HG03196 (cell line): ENCODE data around the gene BATF2.
"Not testable (repeated sequence)": the region's sequence is repeated elsewhere in the genome, so short reads cannot be mapped to it uniquely, and the experiment has no call there.

Experiments
- ATAC-seq: cut with Tn5 transposase; IDR thresholded peaks from one replicate; pipeline ENCODE4 v1.9.1; 2021; ENCODE audit not compliant: unreplicated experiment

Gene BATF2

GRCh38 chr11:64996710-64997380, at the start of gene BATF2:
TSS of gene BATF2 (minus strand) at chr11:64996971. CDS start at chr11:64996914, 57 bp downstream.
- ATAC-seq: peak; percentile 74

- ATAC-seq: no peak
Observed at GRCh38 chr11:65045728-65046127, 49.0 kb upstream of the BATF2 start.

GRCh38 chr11:65045061-65045460, 48.3 kb upstream of the BATF2 start:
- ATAC-seq: no peak

- no peak for ATAC-seq
Observed at GRCh38 chr11:65043881-65044501, 47.2 kb upstream of the BATF2 start.

GRCh38 chr11:65042891-65043290, 46.1 kb upstream of the BATF2 start:
- no peak for ATAC-seq

- peak; percentile 79 for ATAC-seq
Observed at GRCh38 chr11:65040847-65041622, 44.3 kb upstream of the BATF2 start, which contains the start of gene SAC3D1. TSS of gene SAC3D1 (plus strand) at chr11:65041210. CDS start at chr11:65041293, 83 bp downstream.

GRCh38 chr11:65040520-65040846, 43.7 kb upstream of the BATF2 start:
- ATAC-seq: no peak

- no peak for ATAC-seq
Observed at GRCh38 chr11:65036931-65037330, 40.2 kb upstream of the BATF2 start.

- ATAC-seq: no peak
Observed at GRCh38 chr11:65035579-65035978, 38.8 kb upstream of the BATF2 start.

- ATAC-seq: no peak
Observed at GRCh38 chr11:65034423-65034822, 37.7 kb upstream of the BATF2 start.

GRCh38 chr11:65032216-65032615, 35.4 kb upstream of the BATF2 start:
- no peak for ATAC-seq

- peak; percentile 77 for ATAC-seq
Observed at GRCh38 chr11:65027213-65028067, 30.7 kb upstream of the BATF2 start, which contains the start of gene SNX15. TSS of gene SNX15 (plus strand) at chr11:65027439. CDS start at chr11:65027538, 99 bp downstream.

- ATAC-seq: no peak
Observed at GRCh38 chr11:65026810-65027209, 30.0 kb upstream of the BATF2 start.

GRCh38 chr11:65023502-65023901, 26.7 kb upstream of the BATF2 start:
- ATAC-seq: not testable (repeated sequence)

- no peak for ATAC-seq
Observed at GRCh38 chr11:65021509-65021908, 24.7 kb upstream of the BATF2 start.

- ATAC-seq: no peak
Observed at GRCh38 chr11:65021003-65021402, 24.2 kb upstream of the BATF2 start.

- no peak for ATAC-seq
Observed at GRCh38 chr11:65019824-65020223, 23.1 kb upstream of the BATF2 start.

- no peak for ATAC-seq
Observed at GRCh38 chr11:65017937-65018336, 21.2 kb upstream of the BATF2 start.

GRCh38 chr11:65016705-65017104, 19.9 kb upstream of the BATF2 start:
- ATAC-seq: no peak

GRCh38 chr11:65014726-65015227, 18.0 kb upstream of the BATF2 start:
- no peak for ATAC-seq
